ENCODE results near the gene ABLIM1.

The ABLIM1 gene

DNA sequence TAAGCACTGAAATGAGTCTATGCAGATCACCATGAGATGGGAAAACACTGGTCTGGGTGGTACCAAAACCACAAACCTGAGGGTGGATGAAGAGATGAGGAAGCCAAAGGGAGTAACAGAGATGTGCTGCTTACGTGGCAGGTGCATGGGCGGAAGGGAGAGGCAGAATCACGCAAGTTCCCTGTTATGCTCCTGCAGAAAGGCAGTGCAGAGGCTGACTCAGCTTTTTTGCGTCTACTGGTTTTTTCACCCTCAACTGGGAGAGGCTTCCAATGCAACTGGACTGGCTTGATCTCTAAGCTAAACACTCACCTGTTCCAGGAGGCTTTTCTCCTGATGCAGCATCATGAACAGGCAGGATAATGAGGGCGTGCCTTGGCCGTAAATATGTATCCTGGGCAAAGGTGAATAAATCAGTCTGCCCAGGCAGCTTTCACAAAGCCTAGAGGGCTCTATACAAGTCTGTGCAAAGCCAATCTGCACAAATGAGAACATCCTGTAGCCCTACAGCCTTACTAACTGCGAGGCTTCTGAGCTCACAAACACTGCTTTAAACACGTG, 158.4 kb downstream of the ABLIM1 start:
- peak; percentile 22 for DNase-seq (ENCODE audit: low spot score)
- TF ChIP-seq, protein P1, sequence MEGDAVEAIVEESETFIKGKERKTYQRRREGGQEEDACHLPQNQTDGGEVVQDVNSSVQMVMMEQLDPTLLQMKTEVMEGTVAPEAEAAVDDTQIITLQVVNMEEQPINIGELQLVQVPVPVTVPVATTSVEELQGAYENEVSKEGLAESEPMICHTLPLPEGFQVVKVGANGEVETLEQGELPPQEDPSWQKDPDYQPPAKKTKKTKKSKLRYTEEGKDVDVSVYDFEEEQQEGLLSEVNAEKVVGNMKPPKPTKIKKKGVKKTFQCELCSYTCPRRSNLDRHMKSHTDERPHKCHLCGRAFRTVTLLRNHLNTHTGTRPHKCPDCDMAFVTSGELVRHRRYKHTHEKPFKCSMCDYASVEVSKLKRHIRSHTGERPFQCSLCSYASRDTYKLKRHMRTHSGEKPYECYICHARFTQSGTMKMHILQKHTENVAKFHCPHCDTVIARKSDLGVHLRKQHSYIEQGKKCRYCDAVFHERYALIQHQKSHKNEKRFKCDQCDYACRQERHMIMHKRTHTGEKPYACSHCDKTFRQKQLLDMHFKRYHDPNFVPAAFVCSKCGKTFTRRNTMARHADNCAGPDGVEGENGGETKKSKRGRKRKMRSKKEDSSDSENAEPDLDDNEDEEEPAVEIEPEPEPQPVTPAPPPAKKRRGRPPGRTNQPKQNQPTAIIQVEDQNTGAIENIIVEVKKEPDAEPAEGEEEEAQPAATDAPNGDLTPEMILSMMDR (IDR thresholded peaks at IDR 0.05; ENCODE audit: extremely low read depth, missing control alignments) = no peak

- TF ChIP-seq, protein P1 (IDR thresholded peaks at IDR 0.05; ENCODE audit: extremely low read depth, missing control alignments) = no peak
- no peak for DNase-seq (ENCODE audit: low spot score)
These were observed 159.0 kb downstream of the ABLIM1 start for GRCh38 chr10:114499116-114499515.

- TF ChIP-seq, protein P1 (IDR thresholded peaks at IDR 0.05; ENCODE audit: extremely low read depth, missing control alignments) = no peak
- DNase-seq (ENCODE audit: low spot score) = peak; percentile 42
These were observed 159.5 kb downstream of the ABLIM1 start for GRCh38 chr10:114498413-114499111.

DNA sequence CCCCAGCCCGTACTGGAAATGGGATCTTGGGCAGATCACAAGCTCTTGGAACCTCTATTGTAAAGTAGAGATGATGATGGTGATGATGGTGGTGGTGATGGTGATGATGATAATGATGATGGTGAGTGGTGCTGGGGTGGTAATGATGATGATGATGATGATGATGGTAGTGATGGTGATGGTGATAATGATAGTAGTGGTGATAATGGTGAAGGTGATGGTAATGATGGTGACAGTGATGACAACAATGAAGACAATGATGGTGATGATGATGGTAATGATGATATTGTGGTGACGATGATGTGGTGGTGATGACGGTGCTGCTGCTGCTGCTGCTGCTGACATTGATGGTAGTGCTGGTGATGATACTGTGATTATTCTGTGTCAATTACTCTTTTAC, 162.8 kb downstream of the ABLIM1 start:
- DNase-seq (ENCODE audit: low spot score) = no peak
- TF ChIP-seq, protein P1 (IDR thresholded peaks at IDR 0.05; ENCODE audit: extremely low read depth, missing control alignments) = no peak

- DNase-seq (ENCODE audit: low spot score) = no peak
- TF ChIP-seq, protein P1 (IDR thresholded peaks at IDR 0.05; ENCODE audit: extremely low read depth, missing control alignments) = no peak
These were observed 165.6 kb downstream of the ABLIM1 start for GRCh38 chr10:114492351-114493037.

DNA sequence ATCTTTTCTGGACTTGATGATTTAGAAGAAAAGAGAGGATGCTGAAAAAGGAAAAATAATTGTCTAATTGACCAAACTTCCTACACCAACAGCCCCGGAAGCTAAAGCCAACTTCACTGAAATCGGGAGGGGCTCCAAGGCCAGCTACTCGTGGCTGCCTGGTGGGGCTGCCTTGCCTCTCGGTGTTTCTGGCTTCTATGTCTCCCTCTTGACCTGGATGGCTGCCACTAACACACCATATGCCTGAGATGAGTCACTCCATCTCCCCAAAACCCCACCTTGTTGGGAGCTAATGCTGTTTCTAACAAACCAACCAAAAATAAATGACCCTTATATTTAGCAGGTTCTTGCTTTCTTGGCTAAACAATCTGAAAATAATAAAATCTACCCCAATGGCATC, 166.1 kb downstream of the ABLIM1 start:
- DNase-seq (ENCODE audit: low spot score) = no peak
- TF ChIP-seq, protein P1 (IDR thresholded peaks at IDR 0.05; ENCODE audit: extremely low read depth, missing control alignments) = no peak

DNA sequence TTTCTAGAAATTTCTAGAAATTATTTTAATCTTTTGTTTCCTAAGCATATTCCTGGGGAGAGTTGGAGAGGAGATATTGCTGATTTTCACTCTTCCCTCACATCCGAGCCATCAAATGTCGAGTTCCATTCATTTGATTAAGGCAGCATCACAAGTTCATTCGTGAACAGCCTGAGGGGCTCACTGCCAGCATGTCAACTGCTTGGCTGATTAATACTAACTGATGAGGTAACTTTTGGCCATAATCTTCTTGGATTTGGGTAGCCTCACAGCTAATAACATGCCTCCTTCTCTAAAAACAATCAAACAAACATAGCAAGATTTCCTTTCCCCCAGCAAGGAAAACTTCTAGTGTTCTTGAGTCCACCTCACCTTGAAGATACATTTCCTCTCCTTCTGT, 166.7 kb downstream of the ABLIM1 start:
- TF ChIP-seq, protein P1 (IDR thresholded peaks at IDR 0.05; ENCODE audit: extremely low read depth, missing control alignments) = no peak
- DNase-seq (ENCODE audit: low spot score) = no peak
